NCI-H748 (cell line): ENCODE measurements around the gene AK3.
"Not testable (repeated sequence)": the region's sequence is repeated elsewhere in the genome, so short reads cannot be mapped to it uniquely, and the experiment has no call there.

Source experiments
- DNase-seq: peaks from one replicate; lab custom pipeline; 2025; ENCODE audit not compliant: unreplicated experiment; lab: John Stamatoyannopoulos, UW

The AK3 gene

GRCh38 chr9:4669890-4670289 is 71.1 kb downstream of the AK3 start:
- DNase-seq, result no peak

- DNase-seq, result no peak
These were observed 72.4 kb downstream of the AK3 start for GRCh38 chr9:4668604-4669003.

- DNase-seq, result no peak
These were observed 73.3 kb downstream of the AK3 start for GRCh38 chr9:4667681-4668080.

- DNase-seq, result peak; percentile 90
These were observed 74.8 kb downstream of the AK3 start, which contains the start of gene SPATA6L for GRCh38 chr9:4666042-4666699. TSS of gene SPATA6L (minus strand) at chr9:4666480. CDS start at chr9:4666250, 230 bp downstream.

- DNase-seq, result peak; percentile 46
These were observed 75.6 kb downstream of the AK3 start for GRCh38 chr9:4665357-4665756.

- DNase-seq, result no peak
These were observed 77.0 kb downstream of the AK3 start for GRCh38 chr9:4663956-4664355.

GRCh38 chr9:4662989-4663792 is 77.8 kb downstream of the AK3 start:
- peak; percentile 50 for DNase-seq

GRCh38 chr9:4662108-4662988 is 78.7 kb downstream of the AK3 start, which contains the start of gene PLPP6:
TSS of gene PLPP6 (plus strand) at chr9:4662294. CDS start at chr9:4662376, 82 bp downstream.
- DNase-seq, result peak; percentile 94

- peak; percentile 39 for DNase-seq
These were observed 79.4 kb downstream of the AK3 start for GRCh38 chr9:4661611-4662010.

- no peak for DNase-seq
These were observed 79.8 kb downstream of the AK3 start for GRCh38 chr9:4661165-4661564.

GRCh38 chr9:4660665-4661064 is 80.3 kb downstream of the AK3 start:
- DNase-seq, result not testable (repeated sequence)
